Erythroblast (primary cell): ENCODE measurements around the gene HCCS.

Experiments
- GATA1 ChIP-seq: IDR thresholded peaks from 2 replicates; pipeline ENCODE4 v1.6.1; 2011; ENCODE audit warnings: low read depth, mild to moderate bottlenecking, control low read depth, low read length, moderate library complexity
- POLR2A ChIP-seq: IDR thresholded peaks from 2 replicates; pipeline ENCODE4 v1.6.1; 2011; ENCODE audit warnings: mild to moderate bottlenecking, low read length

GRCh38 chrX:11172415-11172814 is 61.3 kb downstream of the HCCS start:
- TF ChIP-seq POLR2A (no peak), GATA1 (no peak)
